Neuronal stem cell (in vitro differentiated cells): ENCODE results near the gene RIC1.
A peak's percentile ranks its signal among the peaks of the same experiment; 100 is the strongest.

Source experiments
- DNase-seq: peaks from one replicate; pipeline ENCODE4 v3.0.0-alpha.2; 2013; ENCODE audit warnings: low spot score
- H2AFZ ChIP-seq: one replicate; pipeline ENCODE4 v1.6.1; 2013; ENCODE audit warnings: mild to moderate bottlenecking, low read length, inconsistent platforms
- H2AK5ac ChIP-seq: 2 replicates; pipeline ENCODE4 v1.6.1; 2013; ENCODE audit warnings: low read depth, mild to moderate bottlenecking, inconsistent platforms, low read length, moderate library complexity, mixed read lengths
- H2BK120ac ChIP-seq: 2 replicates; pipeline ENCODE4 v1.6.1; 2013; ENCODE audit warnings: low read depth, mild to moderate bottlenecking, inconsistent platforms, low read length, moderate library complexity, mixed read lengths
- H2BK12ac ChIP-seq: one replicate; pipeline ENCODE4 v1.6.1; 2013; ENCODE audit warnings: low read length, inconsistent platforms
- H2BK15ac ChIP-seq: 2 replicates; pipeline ENCODE4 v1.6.1; 2013; ENCODE audit warnings: mild to moderate bottlenecking, low read length, inconsistent platforms, mixed read lengths
- H2BK5ac ChIP-seq: one replicate; pipeline ENCODE4 v1.6.1; 2013; ENCODE audit warnings: inconsistent platforms, mild to moderate bottlenecking, low read length, moderate library complexity
- H3K14ac ChIP-seq: one replicate; pipeline ENCODE4 v1.6.1; 2013; ENCODE audit warnings: low read length, inconsistent platforms
- H3K18ac ChIP-seq: 2 replicates; pipeline ENCODE4 v1.6.1; 2013; ENCODE audit warnings: low read length, inconsistent platforms
- H3K23ac ChIP-seq: 2 replicates; pipeline ENCODE4 v1.6.1; 2013; ENCODE audit warnings: low read depth, mild to moderate bottlenecking, mixed read lengths, low read length, inconsistent platforms; ENCODE audit not compliant: poor library complexity
- H3K27ac ChIP-seq: replicated peaks from 3 replicates; pipeline ENCODE4 v1.5.1; 2013; ENCODE audit warnings: low read length, inconsistent platforms
- H3K27me3 ChIP-seq, 3 experiments: 2 replicates each; pipeline ENCODE4 v1.6.1; 2013; ENCODE audit warnings: low read length in 3 of 3, mild to moderate bottlenecking in 2 of 3, inconsistent platforms in 1 of 3, low read depth in 1 of 3, mixed read lengths in 1 of 3, moderate library complexity in 1 of 3; ENCODE audit not compliant: control insufficient read depth in 3 of 3, insufficient read depth in 3 of 3
- H3K36me3 ChIP-seq, 2 donors: replicated peaks in 1 of 2; 2 replicates each; pipeline ENCODE4 v1.6.1; 2013; ENCODE audit warnings: low read length in 2 of 2; ENCODE audit not compliant: control insufficient read depth in 2 of 2, insufficient read depth in 2 of 2
- H3K4ac ChIP-seq: 2 replicates; pipeline ENCODE4 v1.6.1; 2013; ENCODE audit warnings: inconsistent platforms, mild to moderate bottlenecking, low read length, moderate library complexity
- H3K4me1 ChIP-seq, 2 donors: 1 replicate in 1 of 2; 2 replicates in 1 of 2; pipeline ENCODE4 v1.6.1; 2013; ENCODE audit warnings: low read length in 2 of 2, low read depth in 1 of 2; ENCODE audit not compliant: control insufficient read depth in 2 of 2, insufficient read depth in 1 of 2
- H3K4me2 ChIP-seq: one replicate; pipeline ENCODE4 v1.6.1; 2013; ENCODE audit warnings: mild to moderate bottlenecking, low read length, inconsistent platforms; ENCODE audit not compliant: insufficient read depth, poor library complexity, severe bottlenecking
- H3K4me3 ChIP-seq, 2 donors: 2 replicates each; pipeline ENCODE4 v1.5.1; 2013; ENCODE audit warnings: low read length in 2 of 2, mild to moderate bottlenecking in 2 of 2, inconsistent platforms in 1 of 2, moderate library complexity in 1 of 2
- H3K79me1 ChIP-seq: one replicate; pipeline ENCODE4 v1.6.1; 2013; ENCODE audit warnings: low read depth, mild to moderate bottlenecking, inconsistent platforms, low read length, moderate library complexity
- H3K9ac ChIP-seq: one replicate; pipeline ENCODE4 v1.6.1; 2013; ENCODE audit warnings: mild to moderate bottlenecking, low read depth, low read length, inconsistent platforms; ENCODE audit not compliant: poor library complexity
- H3K9me3 ChIP-seq, 2 donors: replicated peaks in 1 of 2; 2 replicates each; pipeline versions ENCODE3 to v1.6.1; 2013; ENCODE audit warnings: low read length in 2 of 2, mild to moderate bottlenecking in 2 of 2, inconsistent platforms in 1 of 2, low read depth in 1 of 2, mixed read lengths in 1 of 2, moderate library complexity in 1 of 2; ENCODE audit not compliant: control insufficient read depth in 2 of 2, insufficient read depth in 1 of 2
- H4K8ac ChIP-seq: one replicate; pipeline ENCODE4 v1.6.1; 2013; ENCODE audit warnings: low read depth, mild to moderate bottlenecking, inconsistent platforms, low read length, moderate library complexity
- H4K91ac ChIP-seq: one replicate; pipeline ENCODE4 v1.6.1; 2013; ENCODE audit warnings: low read length, low read depth, mild to moderate bottlenecking, inconsistent platforms; ENCODE audit not compliant: poor library complexity
- WGBS, 2 donors: extraction: QIAGEN DNeasy Blood & Tissue Kit; methylation state at CpG; one replicate each; pipeline ENCODE4 v1.1.7; 2013; ENCODE audit warnings: missing lambda C conversion rate in 2 of 2, mixed read lengths in 1 of 2; ENCODE audit not compliant: insufficient read length in 2 of 2, insufficient replicate concordance in 1 of 2; ENCODE audit errors: extremely low coverage in 2 of 2; 5-methylcytosine and 5-hydroxymethylcytosine counted together

The RIC1 gene

DNA sequence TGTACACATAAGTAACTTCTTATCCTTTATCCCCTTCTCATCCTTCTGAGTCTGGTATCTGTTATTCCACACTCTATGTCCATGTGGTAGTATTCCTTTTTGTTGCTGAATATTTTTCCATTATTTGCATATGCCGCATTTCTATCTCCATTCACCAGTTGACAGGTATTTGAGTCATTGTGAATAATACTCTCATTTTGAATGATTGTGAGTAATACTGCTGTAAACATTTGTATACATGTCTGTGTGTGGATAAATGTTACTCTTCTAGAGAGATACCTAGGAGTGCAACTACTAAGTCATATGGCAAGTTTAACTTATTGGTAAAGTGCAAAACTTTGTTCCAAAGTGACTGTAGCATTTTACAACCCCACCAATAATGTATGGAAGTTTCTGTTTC is 15.6 kb downstream of the RIC1 start:
- Histone ChIP-seq H2BK120ac (no peak overlapping the region), H2AK5ac (no peak overlapping the region), H3K27me3 (no peaks in the 10 kb centered on the region), H3K27ac (no peak overlapping the region), H3K9ac (no peak overlapping the region), H3K4me2 (no peak overlapping the region), H3K4me1 (no peaks in the 10 kb centered on the region), H3K79me1 (peaks cover 3% of the 10 kb centered on the region), H2BK15ac (no peak overlapping the region), H3K4ac (no peak overlapping the region), H3K36me3 (no peaks in the 10 kb centered on the region), H3K18ac (no peak overlapping the region), H4K8ac (no peak overlapping the region), H2BK5ac (no peak overlapping the region), H4K91ac (no peak overlapping the region), H3K4me3 (no peak overlapping the region), H3K9me3 (peaks cover 0 to 13% of the 10 kb centered on the region in 2 donors), H2AFZ (no peak overlapping the region), H3K14ac (no peak overlapping the region), H3K23ac (no peak overlapping the region), H2BK12ac (no peak overlapping the region)
- WGBS, 2 donors, result no CpG with 5 or more reads among the region's 1 CpG
- no peak for DNase-seq

DNA sequence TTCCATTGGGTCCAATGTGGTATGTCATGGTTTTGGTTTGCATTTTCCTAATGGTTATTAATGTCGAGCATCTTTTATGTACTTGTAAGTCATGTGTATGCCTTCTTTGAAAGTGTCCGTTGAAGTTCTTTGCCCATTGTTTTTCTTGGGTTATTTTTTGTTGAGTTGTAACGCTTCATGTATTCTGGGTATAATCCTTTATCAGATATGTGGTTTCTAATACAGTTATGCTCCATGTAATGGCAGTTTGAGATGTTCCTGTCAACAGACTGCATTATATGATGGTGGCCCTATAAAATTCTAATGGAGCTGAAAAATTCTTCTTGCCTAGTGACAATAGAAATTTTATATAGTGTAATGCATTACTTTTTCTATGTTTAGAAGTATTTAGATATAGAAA is 17.2 kb downstream of the RIC1 start:
- Histone ChIP-seq H2BK5ac (no peak overlapping the region), H3K9ac (no peak overlapping the region), H3K4me3 (no peak overlapping the region), H3K27ac (no peak overlapping the region), H3K14ac (no peak overlapping the region), H4K8ac (no peak overlapping the region), H3K9me3 (peaks cover 2 to 5% of the 10 kb centered on the region in 2 donors), H2AK5ac (no peak overlapping the region), H3K36me3 (no peaks in the 10 kb centered on the region), H2BK120ac (no peak overlapping the region), H2BK15ac (no peak overlapping the region), H2AFZ (no peak overlapping the region), H3K27me3 (no peaks in the 10 kb centered on the region), H3K23ac (no peak overlapping the region), H4K91ac (no peak overlapping the region), H3K79me1 (peaks cover 11% of the 10 kb centered on the region), H3K18ac (no peak overlapping the region), H3K4me1 (no peaks in the 10 kb centered on the region), H3K4me2 (no peak overlapping the region), H3K4ac (no peak overlapping the region), H2BK12ac (no peak overlapping the region)
- WGBS, 2 donors, result no CpG with 5 or more reads among the region's 3 CpGs
- DNase-seq, result no peak

- Histone ChIP-seq H2BK15ac (no peak overlapping the region), H2BK12ac (no peak overlapping the region), H2BK120ac (no peak overlapping the region), H3K27me3 (no peaks in the 10 kb centered on the region), H2AFZ (no peak overlapping the region), H3K9me3 (peaks cover 2 to 21% of the 10 kb centered on the region in 2 donors), H3K4me2 (no peak overlapping the region), H4K8ac (no peak overlapping the region), H4K91ac (no peak overlapping the region), H3K18ac (no peak overlapping the region), H2AK5ac (no peak overlapping the region), H3K9ac (no peak overlapping the region), H2BK5ac (no peak overlapping the region), H3K4me1 (no peaks in the 10 kb centered on the region), H3K79me1 (peaks cover 7% of the 10 kb centered on the region), H3K36me3 (no peaks in the 10 kb centered on the region), H3K4ac (no peak overlapping the region), H3K14ac (no peak overlapping the region), H3K23ac (no peak overlapping the region), H3K27ac (no peak overlapping the region), H3K4me3 (peak overlapping the region in 1 of 2 donors; percentile 41)
- no peak for DNase-seq
- no CpG with 5 or more reads among the region's 2 CpGs for WGBS, 2 donors
Observed at GRCh38 chr9:5650356-5651105, 21.6 kb downstream of the RIC1 start.

DNA sequence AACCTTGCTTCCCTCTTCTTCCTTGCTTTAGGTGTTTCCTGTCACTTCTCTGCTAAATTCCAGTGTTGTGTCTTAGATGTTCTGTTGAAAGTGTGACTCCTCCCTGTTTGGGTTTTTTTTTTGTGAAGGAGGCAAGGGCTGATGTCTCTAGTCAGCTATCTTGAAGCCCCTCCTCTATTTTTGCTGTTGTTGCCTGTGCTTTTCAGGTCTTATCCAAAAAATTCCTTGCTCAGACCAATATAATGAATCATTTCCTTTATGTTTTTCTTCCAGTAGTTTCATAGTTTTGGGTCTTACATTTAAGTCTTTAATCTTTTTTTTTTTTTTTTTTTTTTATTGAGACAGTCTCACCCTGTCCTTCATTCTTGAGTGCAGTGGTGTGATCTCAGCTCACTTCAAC is 22.3 kb downstream of the RIC1 start:
- Histone ChIP-seq H3K23ac (no peak overlapping the region), H2BK5ac (no peak overlapping the region)

More for the DNA sequence above, 22.3 kb downstream of the RIC1 start:
- Histone ChIP-seq H4K8ac (no peak overlapping the region), H4K91ac (no peak overlapping the region), H3K4me3 (no peak overlapping the region), H2BK15ac (no peak overlapping the region), H3K4ac (no peak overlapping the region), H3K9ac (no peak overlapping the region), H3K4me1 (no peaks in the 10 kb centered on the region), H3K36me3 (no peaks in the 10 kb centered on the region), H2AK5ac (no peak overlapping the region), H3K9me3 (peaks cover 2 to 21% of the 10 kb centered on the region in 2 donors), H3K18ac (no peak overlapping the region), H3K27ac (no peak overlapping the region), H3K27me3 (no peaks in the 10 kb centered on the region), H3K79me1 (peaks cover 7% of the 10 kb centered on the region), H2BK12ac (no peak overlapping the region), H2AFZ (no peak overlapping the region), H3K4me2 (no peak overlapping the region), H2BK120ac (no peak overlapping the region), H3K14ac (no peak overlapping the region)
- no peak for DNase-seq
